ENCODE results near the gene NME8. TPM values are rescaled to one million over a fixed set of nuclear protein-coding genes. Genes with fewer than 3 reads are reported as not detected.

Gene NME8
- total RNA-seq, 2 donors from 2014 or later: 2.3 to 9.2 TPM

GRCh38 chr7:37916673-37917660 is 68.6 kb downstream of the NME8 start, which contains the start of gene SFRP4:
Gene SFRP4 (minus strand): TSS chr7:37916817. CDS start chr7:37916537, 280 bp downstream.
- Mint-ChIP-seq H3K4me1 (peaks cover 7% of the 10 kb centered on the region), H3K27me3 (ENCODE audit: insufficient read depth) (peaks cover 88% of the 10 kb centered on the region), H3K4me3 (peak within 1 kb of the TSS; percentile 49), H3K9me3 (no peaks in the 10 kb centered on the region), H3K36me3 (ENCODE audit: low read depth) (no peaks in the 10 kb centered on the region), H3K27ac (no peak within 1 kb of the TSS)
- 0 to 3% methylated on average over 6 to 46 of the region's 46 CpGs for WGBS, 2 experiments (ENCODE audit: insufficient coverage in 1 of 2, insufficient read length in 1 of 2)
- Histone ChIP-seq H3K27ac (ENCODE audit: low read depth, low read length) (no peak within 1 kb of the TSS), H3K9me3 (ENCODE audit: control insufficient read depth, low read length) (no peaks in the 10 kb centered on the region), H3K36me3 (ENCODE audit: control insufficient read depth, insufficient read depth, low read length) (no peaks in the 10 kb centered on the region), H3K4me3 (ENCODE audit: low read length) (peak within 1 kb of the TSS; percentile 75), H3K9ac (ENCODE audit: extremely low read depth, low read length, poor library complexity, severe bottlenecking) (peak within 1 kb of the TSS; percentile 21), H3K4me1 (ENCODE audit: control insufficient read depth, insufficient read depth, low read length) (no peaks in the 10 kb centered on the region), H3K27me3 (ENCODE audit: control insufficient read depth, insufficient read depth, low read length, poor library complexity, severe bottlenecking) (peaks cover 95% of the 10 kb centered on the region)
- DNase-seq: peak; percentile 84
- TF ChIP-seq, protein P1, sequence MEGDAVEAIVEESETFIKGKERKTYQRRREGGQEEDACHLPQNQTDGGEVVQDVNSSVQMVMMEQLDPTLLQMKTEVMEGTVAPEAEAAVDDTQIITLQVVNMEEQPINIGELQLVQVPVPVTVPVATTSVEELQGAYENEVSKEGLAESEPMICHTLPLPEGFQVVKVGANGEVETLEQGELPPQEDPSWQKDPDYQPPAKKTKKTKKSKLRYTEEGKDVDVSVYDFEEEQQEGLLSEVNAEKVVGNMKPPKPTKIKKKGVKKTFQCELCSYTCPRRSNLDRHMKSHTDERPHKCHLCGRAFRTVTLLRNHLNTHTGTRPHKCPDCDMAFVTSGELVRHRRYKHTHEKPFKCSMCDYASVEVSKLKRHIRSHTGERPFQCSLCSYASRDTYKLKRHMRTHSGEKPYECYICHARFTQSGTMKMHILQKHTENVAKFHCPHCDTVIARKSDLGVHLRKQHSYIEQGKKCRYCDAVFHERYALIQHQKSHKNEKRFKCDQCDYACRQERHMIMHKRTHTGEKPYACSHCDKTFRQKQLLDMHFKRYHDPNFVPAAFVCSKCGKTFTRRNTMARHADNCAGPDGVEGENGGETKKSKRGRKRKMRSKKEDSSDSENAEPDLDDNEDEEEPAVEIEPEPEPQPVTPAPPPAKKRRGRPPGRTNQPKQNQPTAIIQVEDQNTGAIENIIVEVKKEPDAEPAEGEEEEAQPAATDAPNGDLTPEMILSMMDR (conservative IDR thresholded peaks at IDR 0.05): peak; percentile 85

DNA sequence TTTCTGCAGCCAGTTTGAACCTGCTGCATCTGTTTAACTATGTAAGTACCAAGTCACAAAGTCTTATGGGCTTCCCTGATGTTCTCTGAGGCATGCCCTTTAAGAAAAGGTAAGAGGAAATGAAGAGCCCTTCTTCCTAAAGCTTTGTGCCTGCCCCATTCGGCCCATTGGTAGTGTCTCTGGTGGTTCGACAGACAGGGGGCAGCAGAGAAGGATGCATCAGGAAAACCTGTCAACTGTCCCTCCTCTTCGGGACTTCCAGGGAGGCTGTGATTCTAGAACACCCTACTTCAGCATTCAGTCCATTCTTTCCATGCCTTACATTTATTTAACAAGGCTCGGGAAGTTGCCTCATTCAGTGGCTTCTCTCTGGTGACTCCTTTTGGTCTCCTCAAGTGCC is 70.1 kb downstream of the NME8 start:
- no peaks in the 10 kb centered on the region for H3K9me3 Mint-ChIP-seq
- H3K27ac Mint-ChIP-seq: no peak overlapping the region
- peak; percentile 63 for DNase-seq
- Histone ChIP-seq H3K4me1 (ENCODE audit: control insufficient read depth, insufficient read depth, low read length) (no peaks in the 10 kb centered on the region), H3K27ac (ENCODE audit: low read depth, low read length) (no peak overlapping the region), H3K9me3 (ENCODE audit: control insufficient read depth, low read length) (no peaks in the 10 kb centered on the region), H3K9ac (ENCODE audit: extremely low read depth, low read length, poor library complexity, severe bottlenecking) (no peak overlapping the region), H3K27me3 (ENCODE audit: control insufficient read depth, insufficient read depth, low read length, poor library complexity, severe bottlenecking) (peaks cover 91% of the 10 kb centered on the region), H3K4me3 (ENCODE audit: low read length) (no peak overlapping the region), H3K36me3 (ENCODE audit: control insufficient read depth, insufficient read depth, low read length) (no peaks in the 10 kb centered on the region)
- H3K4me1 Mint-ChIP-seq: peaks cover 7% of the 10 kb centered on the region
- H3K27me3 Mint-ChIP-seq (ENCODE audit: insufficient read depth): peaks cover 91% of the 10 kb centered on the region
- TF ChIP-seq, protein P1 (conservative IDR thresholded peaks at IDR 0.05): peak; percentile 67
- no peaks in the 10 kb centered on the region for H3K36me3 Mint-ChIP-seq (ENCODE audit: low read depth)
- WGBS, 2 experiments (ENCODE audit: insufficient coverage in 1 of 2, insufficient read length in 1 of 2): 81 to 89% methylated on average over 4 of the region's 4 CpGs
- no peak overlapping the region for H3K4me3 Mint-ChIP-seq

DNA sequence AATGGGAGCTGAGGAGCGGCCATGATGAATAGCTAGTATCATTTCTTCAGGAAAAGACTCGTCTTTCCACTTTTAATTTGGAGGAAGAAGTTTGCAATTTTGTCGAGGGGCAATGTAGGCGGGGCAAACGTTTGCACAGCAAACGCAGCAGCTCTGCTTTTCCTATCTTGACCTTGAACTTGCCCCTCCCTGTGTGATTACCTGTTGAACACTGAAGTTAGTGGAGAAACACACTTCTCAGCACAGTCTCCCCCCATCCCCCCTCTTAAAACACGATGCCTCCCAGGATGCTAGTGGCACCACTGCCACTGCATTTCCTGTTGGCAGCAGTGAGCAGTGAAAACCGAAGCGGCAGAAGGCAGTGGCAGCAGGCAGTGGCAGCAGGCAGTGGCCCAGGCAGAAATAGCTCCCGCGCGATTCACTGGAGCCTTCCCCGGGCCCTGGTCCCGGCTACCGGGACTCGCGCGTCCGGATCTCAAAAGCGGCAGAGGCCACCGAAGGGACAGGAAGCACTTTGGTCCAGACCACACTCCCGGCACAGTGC is 72.0 kb downstream of the NME8 start, which contains the start of gene EPDR1:
EPDR1 (plus strand) TSS at position 336 of the 544 bp plus-strand sequence. CDS start 300 bp downstream, outside the sequence.
- Mint-ChIP-seq H3K36me3 (ENCODE audit: low read depth) (no peaks in the 10 kb centered on the region), H3K27me3 (ENCODE audit: insufficient read depth) (peaks cover 76% of the 10 kb centered on the region), H3K4me3 (peak within 1 kb of the TSS; percentile 69), H3K4me1 (peaks cover 7% of the 10 kb centered on the region), H3K9me3 (peaks cover 4% of the 10 kb centered on the region), H3K27ac (no peak within 1 kb of the TSS)
- H3K27ac ChIP-seq (ENCODE audit: low read depth, low read length): no peak within 1 kb of the TSS
- H3K27me3 ChIP-seq (ENCODE audit: control insufficient read depth, insufficient read depth, low read length, poor library complexity, severe bottlenecking): peaks cover 73% of the 10 kb centered on the region
- no peaks in the 10 kb centered on the region for H3K4me1 ChIP-seq (ENCODE audit: control insufficient read depth, insufficient read depth, low read length)
- DNase-seq: no peak
- H3K9me3 ChIP-seq (ENCODE audit: control insufficient read depth, low read length): peaks cover 3% of the 10 kb centered on the region
- peak within 1 kb of the TSS; percentile 81 for H3K4me3 ChIP-seq (ENCODE audit: low read length)
- TF ChIP-seq, protein P1 (conservative IDR thresholded peaks at IDR 0.05): peak; percentile 54
- 20 to 37% methylated on average over 5 to 22 of the region's 22 CpGs for WGBS, 2 experiments (ENCODE audit: insufficient coverage in 1 of 2, insufficient read length in 1 of 2)
- no peaks in the 10 kb centered on the region for H3K36me3 ChIP-seq (ENCODE audit: control insufficient read depth, insufficient read depth, low read length)
- peak within 1 kb of the TSS; percentile 38 for H3K9ac ChIP-seq (ENCODE audit: extremely low read depth, low read length, poor library complexity, severe bottlenecking)

All from endodermal cell (in vitro differentiated cells).